NCI-H187 (cell line): Measurements from ENCODE around the gene UBE2D3.
A peak's percentile ranks its signal among the peaks of the same experiment; 100 is the strongest.
"Not testable (repeated sequence)": the region's sequence is repeated elsewhere in the genome, so short reads cannot be mapped to it uniquely, and the experiment has no call there.

Source experiments
- DNase-seq, 2 experiments: peaks; one replicate each; lab custom pipeline; 2025; lab: John Stamatoyannopoulos, UW

UBE2D3 gene

GRCh38 chr4:102829803-102830202, 2.5 kb upstream of the UBE2D3 start:
- DNase-seq, result no peak

GRCh38 chr4:102828497-102828808, 1.1 kb upstream of the UBE2D3 start:
- DNase-seq, result no peak

- DNase-seq, result peak; percentile 97 to 98
Observed at GRCh38 chr4:102827674-102828496, 534 bp upstream of the UBE2D3 start.

GRCh38 chr4:102826105-102826889, 1.1 kb downstream of the UBE2D3 start:
- peak in 1 of 2 experiments; percentile 45 for DNase-seq

GRCh38 chr4:102825261-102826091, 1.9 kb downstream of the UBE2D3 start:
- DNase-seq, result peak; percentile 10 to 59

- DNase-seq, result peak; percentile 5 to 36
Observed at GRCh38 chr4:102824398-102824797, 3.0 kb downstream of the UBE2D3 start.

- no peak for DNase-seq
Observed at GRCh38 chr4:102823897-102824296, 3.5 kb downstream of the UBE2D3 start.

- DNase-seq, result no peak
Observed at GRCh38 chr4:102823464-102823863, 3.9 kb downstream of the UBE2D3 start.

- DNase-seq, result no peak
Observed at GRCh38 chr4:102819588-102820365, 7.6 kb downstream of the UBE2D3 start.

GRCh38 chr4:102819100-102819499, 8.3 kb downstream of the UBE2D3 start:
- DNase-seq, result not testable (repeated sequence)

GRCh38 chr4:102817613-102818268, 9.6 kb downstream of the UBE2D3 start:
- DNase-seq, result no peak

GRCh38 chr4:102817021-102817605, 10.2 kb downstream of the UBE2D3 start:
- peak in 1 of 2 experiments; percentile 3 for DNase-seq

- DNase-seq, result no peak
Observed at GRCh38 chr4:102815981-102816380, 11.4 kb downstream of the UBE2D3 start.

- DNase-seq, result no peak
Observed at GRCh38 chr4:102809691-102810090, 17.7 kb downstream of the UBE2D3 start.

- no peak for DNase-seq
Observed at GRCh38 chr4:102809190-102809589, 18.2 kb downstream of the UBE2D3 start.

- DNase-seq, result no peak
Observed at GRCh38 chr4:102808009-102808408, 19.3 kb downstream of the UBE2D3 start.

- DNase-seq, result no peak
Observed at GRCh38 chr4:102807345-102807744, 20.0 kb downstream of the UBE2D3 start.

GRCh38 chr4:102799816-102800215, 27.5 kb downstream of the UBE2D3 start:
- DNase-seq, result no peak

- no peak for DNase-seq
Observed at GRCh38 chr4:102794999-102795398, 32.4 kb downstream of the UBE2D3 start.

- DNase-seq, result no peak
Observed at GRCh38 chr4:102792361-102792936, 34.9 kb downstream of the UBE2D3 start.
